Measurements from ENCODE around the gene SPEM2.
"Not testable (repeated sequence)": the region's sequence is repeated elsewhere in the genome, so short reads cannot be mapped to it uniquely, and the experiment has no call there.

Gene SPEM2

GRCh38 chr17:7474767-7475166 is 49.4 kb downstream of the SPEM2 start:
- DNase-seq (ENCODE audit: low read depth) = not testable (repeated sequence)

- DNase-seq (ENCODE audit: low read depth) = no peak
These were observed 50.5 kb downstream of the SPEM2 start for GRCh38 chr17:7475764-7476422.

- DNase-seq (ENCODE audit: low read depth) = no peak
These were observed 51.1 kb downstream of the SPEM2 start for GRCh38 chr17:7476494-7476893.

- DNase-seq (ENCODE audit: low read depth) = no peak
These were observed 51.5 kb downstream of the SPEM2 start for GRCh38 chr17:7476951-7477350.

All from CMK (cell line).